Neural cell (in vitro differentiated cells): ENCODE results near the gene SF3B1. TPM values are rescaled to one million over a fixed set of nuclear protein-coding genes. Genes with fewer than 3 reads are reported as not detected.

Source experiments
- H2AFZ ChIP-seq: fragments of 200-600, 300-800 bp; sonication (generic), shearing (Covaris generic); 2 replicates; pipeline ENCODE4 v1.6.0; 2014; ENCODE audit warnings: low read depth, mild to moderate bottlenecking, antibody characterized with exemption, low read length, moderate library complexity
- H3F3A ChIP-seq: fragments of 200-600 bp; shearing (Covaris generic); 2 replicates; pipeline ENCODE4 v1.6.1; 2016; ENCODE audit warnings: mild to moderate bottlenecking, moderate library complexity, mixed read lengths, antibody characterized with exemption, low read length; ENCODE audit not compliant: insufficient read depth, poor library complexity, severe bottlenecking
- H3K27ac ChIP-seq: fragments of 200-600, 300-800 bp; sonication (generic), shearing (Covaris generic); 2 replicates; pipeline ENCODE4 v1.5.1; 2014; ENCODE audit warnings: mild to moderate bottlenecking, low read length, moderate library complexity
- H3K27me3 ChIP-seq: fragments of 300-800, 200-600 bp; sonication (generic), shearing (Covaris generic); 2 replicates; pipeline ENCODE4 v1.6.0; 2014; ENCODE audit warnings: mild to moderate bottlenecking, low read depth, low read length, moderate library complexity; ENCODE audit not compliant: insufficient read depth
- H3K36me3 ChIP-seq: fragments of 300-800, 200-600 bp; sonication (generic), shearing (Covaris generic); 2 replicates; pipeline ENCODE4 v1.5.1; 2014; ENCODE audit warnings: mild to moderate bottlenecking, antibody characterized with exemption, low read length, moderate library complexity; ENCODE audit not compliant: insufficient read depth
- H3K4me2 ChIP-seq: fragments of 300-800, 200-600 bp; sonication (generic), shearing (Covaris generic); 2 replicates; pipeline ENCODE4 v1.6.0; 2014; ENCODE audit warnings: mild to moderate bottlenecking, low read length
- H3K4me3 ChIP-seq: fragments of 300-800, 200-600 bp; sonication (generic), shearing (Covaris generic); 2 replicates; pipeline ENCODE4 v1.5.1; 2014; ENCODE audit warnings: mild to moderate bottlenecking, low read length, moderate library complexity
- H3K79me2 ChIP-seq: fragments of 200-600 bp; shearing (Covaris generic); replicated peaks from 2 replicates; pipeline ENCODE4 v1.6.0; 2014; ENCODE audit warnings: mild to moderate bottlenecking, low read length, moderate library complexity; ENCODE audit not compliant: insufficient read depth
- H3K9ac ChIP-seq: fragments of 300-800, 200-600 bp; sonication (generic), shearing (Covaris generic); 2 replicates; pipeline ENCODE4 v1.6.1; 2016; ENCODE audit warnings: mild to moderate bottlenecking, low read length, mixed read lengths
- H3K9me2 ChIP-seq: fragments of 200-600 bp; shearing (Covaris generic); 2 replicates; pipeline ENCODE4 v1.6.1; 2016; ENCODE audit warnings: mild to moderate bottlenecking, low read length, mixed read lengths; ENCODE audit not compliant: insufficient read depth
- H3K9me3 ChIP-seq: fragments of 200-600, 300-800 bp; sonication (generic), shearing (Covaris generic); 2 replicates; pipeline ENCODE4 v1.6.1; 2016; ENCODE audit warnings: mild to moderate bottlenecking, mixed run types, low read length, moderate library complexity, mixed read lengths
- H4K20me1 ChIP-seq: fragments of 200-600 bp; shearing (Covaris generic); 2 replicates; pipeline ENCODE4 v1.6.1; 2016; ENCODE audit warnings: mild to moderate bottlenecking, mixed run types; ENCODE audit not compliant: insufficient read depth
- CTCF ChIP-seq: fragments of 450-650 bp; IDR thresholded peaks from 2 replicates; pipeline ENCODE4 v1.5.1; 2014; ENCODE audit warnings: antibody characterized with exemption, mild to moderate bottlenecking, moderate library complexity; ENCODE audit not compliant: poor library complexity, severe bottlenecking
- EP300 ChIP-seq: fragments of 450-650 bp; conservative IDR thresholded peaks from 2 replicates; pipeline ENCODE4 v1.6.1; 2014; ENCODE audit warnings: antibody characterized with exemption, mild to moderate bottlenecking, moderate library complexity; ENCODE audit not compliant: poor library complexity, severe bottlenecking
- EZH2 ChIP-seq: fragments of 200-600, 300-800 bp; shearing (Covaris generic), sonication (generic); IDR thresholded peaks from 2 replicates; pipeline ENCODE4 v1.6.1; 2014; ENCODE audit warnings: antibody characterized with exemption, low read length, borderline replicate concordance, mild to moderate bottlenecking; ENCODE audit not compliant: insufficient read depth, poor library complexity, severe bottlenecking
- MXI1 ChIP-seq: fragments of 450-650 bp; conservative IDR thresholded peaks from 2 replicates; pipeline ENCODE4 v1.6.1; 2014; ENCODE audit warnings: antibody characterized with exemption, mild to moderate bottlenecking; ENCODE audit not compliant: poor library complexity, severe bottlenecking
- POLR2AphosphoS5 ChIP-seq: IDR thresholded peaks from 2 replicates; pipeline ENCODE4 v1.6.1; 2012
- RAD21 ChIP-seq: fragments of 450-650 bp; conservative IDR thresholded peaks from 2 replicates; pipeline ENCODE4 v1.6.1; 2014; ENCODE audit warnings: antibody characterized with exemption, mild to moderate bottlenecking, moderate library complexity
- REST ChIP-seq: IDR thresholded peaks from 2 replicates; pipeline ENCODE4 v1.6.1; 2012; ENCODE audit warnings: borderline replicate concordance
- SMC3 ChIP-seq: fragments of 450-650 bp; conservative IDR thresholded peaks from 2 replicates; pipeline ENCODE4 v1.6.1; 2014; ENCODE audit warnings: antibody characterized with exemption, mild to moderate bottlenecking, moderate library complexity; ENCODE audit not compliant: poor library complexity
- TAF1 ChIP-seq: IDR thresholded peaks from 2 replicates; pipeline ENCODE4 v1.6.1; 2012; ENCODE audit warnings: low read depth
- polyA plus RNA-seq: library from polyadenylated mRNA; depleted of rRNA; stranded (reverse); fragments of >200 nt; gene quantifications from 2 replicates; pipeline ENCODE4 v1.2.3, GENCODE V29; 2014

Gene SF3B1
- polyA plus RNA-seq, 1 donor from 2014 or later, result 1,143 TPM

GRCh38 chr2:197357986-197358385, 76.8 kb downstream of the SF3B1 start:
- no peaks in the 10 kb centered on the region for H3K79me2 ChIP-seq
- no peak overlapping the region for H3K27ac ChIP-seq
- no peak overlapping the region for H2AFZ ChIP-seq
- no peaks in the 10 kb centered on the region for H3K36me3 ChIP-seq
- no peak for TF ChIP-seq TAF1
- TF ChIP-seq POLR2AphosphoS5, result no peak
- TF ChIP-seq RAD21, result no peak
- TF ChIP-seq MXI1, result no peak
- TF ChIP-seq CTCF, result no peak
- no peak for TF ChIP-seq EZH2
- no peak for TF ChIP-seq SMC3
- no peak for TF ChIP-seq EP300
- no peak for TF ChIP-seq REST
- H3K4me2 ChIP-seq, result no peak overlapping the region
- H3K9ac ChIP-seq, result no peak overlapping the region
- H3F3A ChIP-seq, result no peaks in the 10 kb centered on the region
- H3K9me3 ChIP-seq, result no peaks in the 10 kb centered on the region
- H4K20me1 ChIP-seq, result no peaks in the 10 kb centered on the region
- no peaks in the 10 kb centered on the region for H3K9me2 ChIP-seq
- no peak overlapping the region for H3K4me3 ChIP-seq
- H3K27me3 ChIP-seq, result no peaks in the 10 kb centered on the region

DNA sequence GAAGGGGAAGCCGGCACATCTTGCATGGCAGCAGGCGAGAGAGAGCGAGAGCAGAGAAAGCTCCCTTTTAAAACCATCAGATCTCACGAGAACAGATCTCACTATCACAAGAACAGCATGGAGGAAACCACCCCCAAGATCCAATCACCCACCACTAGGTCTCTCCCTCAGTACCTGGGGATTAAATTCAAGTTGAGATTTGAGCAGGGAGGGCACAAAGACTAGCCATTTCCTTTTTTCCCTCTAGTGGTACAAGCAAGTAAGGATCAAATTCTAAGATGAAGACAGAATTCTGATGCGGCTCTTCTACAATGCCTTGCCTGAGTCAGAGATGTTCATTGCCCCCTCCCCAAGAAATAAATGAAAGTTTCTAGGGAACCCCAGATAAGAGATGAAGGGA, 78.7 kb downstream of the SF3B1 start:
- Histone ChIP-seq H2AFZ (no peak overlapping the region), H3K9ac (no peak overlapping the region)

More for the DNA sequence above, 78.7 kb downstream of the SF3B1 start:
- H3F3A ChIP-seq, result no peaks in the 10 kb centered on the region
- H3K27ac ChIP-seq, result no peak overlapping the region
- no peak overlapping the region for H3K4me2 ChIP-seq
- no peak overlapping the region for H3K4me3 ChIP-seq
- H4K20me1 ChIP-seq, result no peaks in the 10 kb centered on the region
- no peaks in the 10 kb centered on the region for H3K79me2 ChIP-seq
- TF ChIP-seq CTCF (peak; percentile 22), POLR2AphosphoS5 (no peak)
- no peaks in the 10 kb centered on the region for H3K9me3 ChIP-seq
- H3K27me3 ChIP-seq, result no peaks in the 10 kb centered on the region
- no peaks in the 10 kb centered on the region for H3K9me2 ChIP-seq
- no peaks in the 10 kb centered on the region for H3K36me3 ChIP-seq
